Keratinocyte (primary cell): Measurements from ENCODE around the gene FNIP2.

Experiments used
- CTCF ChIP-seq, 3 experiments: IDR thresholded peaks in 1 of 3; conservative IDR thresholded peaks in 1 of 3; optimal IDR thresholded peaks in 1 of 3; 2 replicates in 2 of 3; 3 replicates in 1 of 3; pipeline versions ENCODE3 to v1.5.1; 2011; ENCODE audit warnings: low read length in 3 of 3, mild to moderate bottlenecking in 3 of 3, moderate library complexity in 2 of 3, control low read depth in 1 of 3, inconsistent platforms in 1 of 3; ENCODE audit not compliant: insufficient read depth in 2 of 3; ENCODE audit errors: extremely low read depth in 1 of 3
- EZH2 ChIP-seq: IDR thresholded peaks from one replicate; pipeline ENCODE4 v1.6.1; 2012; ENCODE audit warnings: inconsistent platforms, mild to moderate bottlenecking, low read length, moderate library complexity

GRCh38 chr4:158825433-158826036 lies 56.7 kb downstream of the FNIP2 start:
- TF ChIP-seq CTCF (optimal IDR thresholded peaks at IDR 0.05 in 1 of 3, IDR thresholded peaks at IDR 0.05 in 1 of 3, conservative IDR thresholded peaks at IDR 0.05 in 1 of 3; ENCODE audit: extremely low read depth in 1 of 3, insufficient read depth in 2 of 3, low read length in 3 of 3) (no peak), EZH2 (no peak)
